HepG2 (cell line): ENCODE measurements around the gene ALOXE3. TPM values are rescaled to one million over a fixed set of nuclear protein-coding genes. Genes with fewer than 3 reads are reported as not detected.

Source experiments
- ATAC-seq: fragments of 200-7000 bp; cut with Tn5 transposase; 3 replicates; pipeline ENCODE4 v1.9.1; 2020; ENCODE audit warnings: mild to moderate bottlenecking, moderate library complexity
- BruUV-seq: library from RNA; stranded (reverse); fragments of 400-500 nt; replicated peaks from 2 replicates; lab custom pipeline; 2021; lab: Mats Ljungman, UMichigan
- CTCF ChIA-PET: fragments of 300-600 bp; formaldehyde crosslinking; extraction: SDS; loops from one replicate; lab custom pipeline; 2021; ENCODE audit warnings: low total read pairs, inconsistent platforms, low intra/inter-chr PET ratio; lab: Yijun Ruan, JAX
- POLR2A ChIA-PET: fragments of 350-600 bp; sonication (Branson Sonifier 250); formaldehyde crosslinking; loops from one replicate; lab custom pipeline; 2020; ENCODE audit warnings: antibody characterized with exemption, inconsistent platforms; lab: Yijun Ruan, JAX
- DNase-seq: peaks from one replicate; pipeline ENCODE4 v3.0.0-alpha.2; 2015; ENCODE audit warnings: low spot score
- FAIRE-seq: peaks from 3 replicates; lab custom pipeline; 2011; peaks lifted over from hg19 to GRCh38; lab: Jason Lieb, UNC
- H2AFZ ChIP-seq: one replicate; pipeline ENCODE4 v1.6.1; 2011; ENCODE audit warnings: low read length, inconsistent platforms
- H3K27ac ChIP-seq: fragments of 300-600 bp; 3 replicates; pipeline ENCODE4 v1.8.0; 2011; ENCODE audit warnings: mixed run types, mild to moderate bottlenecking, mixed read lengths, low read length, inconsistent platforms; ENCODE audit not compliant: insufficient read depth; ENCODE audit errors: extremely low read length
- H3K27me3 ChIP-seq, 2 experiments: fragments of 200-600 bp in 1 of 2; 2 replicates in 1 of 2; 3 replicates in 1 of 2; pipeline versions ENCODE4 v1.6.0 to v1.8.0; 2011; ENCODE audit warnings: low read length in 2 of 2, mild to moderate bottlenecking in 2 of 2, moderate library complexity in 2 of 2, inconsistent platforms in 1 of 2; ENCODE audit not compliant: insufficient read depth in 2 of 2, control insufficient read depth in 1 of 2
- H3K36me3 ChIP-seq, 2 experiments: fragments of 200-600 bp in 1 of 2; replicated peaks in 1 of 2; 2 replicates in 1 of 2; 3 replicates in 1 of 2; pipeline versions ENCODE4 v1.5.1 to v1.8.0; 2011; ENCODE audit warnings: low read length in 2 of 2, inconsistent platforms in 1 of 2; ENCODE audit not compliant: insufficient read depth in 2 of 2, control insufficient read depth in 1 of 2
- H3K4me1 ChIP-seq: 2 replicates; pipeline ENCODE4 v1.5.1; 2012; ENCODE audit warnings: low read length, inconsistent platforms; ENCODE audit not compliant: insufficient read depth
- H3K4me2 ChIP-seq: 2 replicates; pipeline ENCODE4 v1.6.0; 2011; ENCODE audit warnings: low read depth, low read length, inconsistent platforms
- H3K4me3 ChIP-seq, 3 experiments: fragments of 200-600 bp in 1 of 3; sonication (generic), shearing (Covaris generic) in 1 of 3; replicated peaks in 1 of 3; 2 replicates each; pipeline ENCODE4 v1.5.1; 2011 to 2016; ENCODE audit warnings: low read length in 3 of 3, inconsistent platforms in 2 of 3, low read depth in 2 of 3, mild to moderate bottlenecking in 2 of 3, control low read depth in 1 of 3, mixed read lengths in 1 of 3; ENCODE audit not compliant: insufficient read depth in 1 of 3
- H3K79me2 ChIP-seq: one replicate; pipeline ENCODE4 v1.6.1; 2011; ENCODE audit warnings: low read length, inconsistent platforms; ENCODE audit not compliant: insufficient read depth
- H3K9ac ChIP-seq: 2 replicates; pipeline ENCODE4 v1.6.0; 2011; ENCODE audit warnings: mild to moderate bottlenecking, low read depth, low read length, inconsistent platforms; ENCODE audit not compliant: insufficient read depth
- H3K9me3 ChIP-seq: 2 replicates; pipeline ENCODE4 v1.5.1; 2012; ENCODE audit warnings: mild to moderate bottlenecking, low read length
- H4K20me1 ChIP-seq: 2 replicates; pipeline ENCODE4 v1.6.0; 2011; ENCODE audit warnings: inconsistent platforms, mild to moderate bottlenecking, low read length, moderate library complexity; ENCODE audit not compliant: insufficient read depth
- KLF16 ChIP-seq, 2 experiments: sonication (generic) in 1 of 2; formaldehyde crosslinking in 1 of 2; IDR thresholded peaks; 2 replicates each; pipeline versions ENCODE4 v1.6.1 to v1.8.0; 2016 to 2023; ENCODE audit warnings: missing genetic modification reagents in 2 of 2, missing compliant biosample characterization in 1 of 2
- ZFX ChIP-seq: sonication (generic); formaldehyde crosslinking; IDR thresholded peaks from 2 replicates; pipeline ENCODE4 v1.4.0; 2020; ENCODE audit warnings: mild to moderate bottlenecking, low read depth, missing genetic modification reagents, moderate library complexity
- ZNF160 ChIP-seq: sonication (generic); formaldehyde crosslinking; IDR thresholded peaks from 2 replicates; pipeline ENCODE4 v1.8.0; 2022; ENCODE audit warnings: mild to moderate bottlenecking, inconsistent platforms, missing genetic modification reagents
- ZNF207 ChIP-seq: fragments of 450-650 bp; IDR thresholded peaks from 2 replicates; pipeline ENCODE4 v1.6.1; 2016; ENCODE audit warnings: antibody characterized with exemption, borderline replicate concordance
- ZNF660 ChIP-seq: sonication (generic); formaldehyde crosslinking; IDR thresholded peaks from 2 replicates; pipeline ENCODE4 v1.5.1; 2020; ENCODE audit warnings: mild to moderate bottlenecking, low read depth, missing genetic modification reagents, borderline replicate concordance
- ZNF672 ChIP-seq: sonication (generic); formaldehyde crosslinking; IDR thresholded peaks from 2 replicates; pipeline ENCODE4 v1.8.1; 2022; ENCODE audit warnings: missing genetic modification reagents
- WGBS: methylation state at CpG from one replicate; pipeline ENCODE4 v1.1.6; 2017; ENCODE audit warnings: low lambda C conversion rate; 5-methylcytosine and 5-hydroxymethylcytosine counted together
- in situ Hi-C: cut with HindIII; loops from 2 replicates; pipeline ENCODE4 v1.10.0; 2017; ENCODE audit warnings: low pct_unique_long_range_greater_than_20kb; ENCODE audit not compliant: extremely low pct_ligation_motif_present
- intact Hi-C: fragments of 100-400 bp; cut with micrococcal nuclease; formaldehyde crosslinking; loops from one replicate; pipeline ENCODE4 v1.10.0; 2022; ENCODE audit not compliant: unreplicated experiment
- polyA plus RNA-seq, 8 experiments: library from polyadenylated mRNA; depleted of rRNA in 3 of 8; stranded (reverse) in 7 of 8; unstranded in 1 of 8; fragments of >200 nt; fragmentation: Illumina TruSeq in 4 of 8; extraction: Trizol in 4 of 8; gene quantifications; 2 replicates each; pipeline versions ENCODE4 v1.2.1 to v1.2.3, GENCODE V29; 2011 to 2016; ENCODE audit warnings: low read depth in 4 of 8, missing spikeins in 1 of 8, mixed read lengths in 1 of 8; ENCODE audit not compliant: insufficient read depth in 1 of 8
- total RNA-seq, 5 experiments: library from RNA; depleted of rRNA; stranded (reverse); fragments of >200 nt; fragmentation: Illumina TruSeq; extraction: Trizol; gene quantifications; 2 replicates each; pipeline ENCODE4 v1.2.3, GENCODE V29; 2016; ENCODE audit warnings: low read depth in 1 of 5
- TF ChIP-seq, protein P1 (sequence below): sonication (generic); formaldehyde crosslinking; IDR thresholded peaks from 2 replicates; pipeline ENCODE4 v1.4.0; 2020; ENCODE audit warnings: mild to moderate bottlenecking, missing genetic modification reagents, borderline replicate concordance
- TF ChIP-seq, protein P2 (sequence below): sonication (generic); formaldehyde crosslinking; IDR thresholded peaks from 2 replicates; pipeline ENCODE4 v1.8.1; 2023; ENCODE audit warnings: mild to moderate bottlenecking, inconsistent platforms, moderate library complexity, missing genetic modification reagents, borderline replicate concordance

Gene ALOXE3
- total and polyA plus RNA-seq, 2 of the 13 experiments (the other 11 are each of a cell fraction or from before 2014, with no cell fraction given), result 0.07 TPM; not detected in 1

DNA sequence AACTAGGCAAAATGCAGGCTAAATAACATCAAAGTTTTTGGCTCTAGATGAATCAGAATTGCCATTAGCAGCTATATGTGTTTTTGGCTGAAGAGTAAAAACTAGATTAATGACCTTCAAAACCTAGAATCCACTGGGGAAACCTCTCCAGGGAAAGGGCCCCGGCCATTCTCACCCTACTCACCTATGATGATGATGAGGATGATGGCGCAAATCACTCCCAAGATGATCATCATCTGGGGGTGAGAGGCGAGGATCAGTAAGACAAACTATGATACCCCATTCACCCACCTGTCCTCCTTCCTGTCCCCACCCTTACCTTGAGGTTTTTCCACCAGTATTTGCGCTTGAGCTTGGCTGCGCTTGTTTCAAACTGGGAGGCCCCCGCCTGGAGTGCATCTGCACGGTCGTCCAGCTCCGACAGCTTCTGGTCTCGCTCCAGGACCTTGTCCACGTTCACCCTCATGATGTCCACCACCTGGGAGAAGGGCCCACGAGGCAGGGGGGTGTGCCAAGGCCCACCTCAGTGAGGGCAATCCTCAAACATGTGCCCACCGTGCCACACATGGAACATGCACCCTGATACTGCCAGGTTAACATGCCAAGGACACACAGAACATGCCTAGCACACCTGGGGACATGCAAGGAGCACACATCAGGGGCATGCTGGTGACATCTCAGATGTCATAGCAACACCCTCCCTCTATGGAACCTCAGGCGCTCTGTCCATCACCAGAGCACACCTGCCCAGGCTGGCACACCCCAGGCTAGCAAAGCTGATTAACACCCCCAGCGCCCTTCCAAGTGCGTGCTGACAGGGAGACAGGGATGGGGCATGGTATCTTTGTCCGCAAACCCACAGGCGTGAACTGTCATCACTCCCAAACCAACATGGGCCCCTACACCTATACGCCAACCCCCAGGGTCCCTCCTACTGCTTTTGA, 43.2 kb upstream of the ALOXE3 start (continued):
- TF ChIP-seq, protein P1, sequence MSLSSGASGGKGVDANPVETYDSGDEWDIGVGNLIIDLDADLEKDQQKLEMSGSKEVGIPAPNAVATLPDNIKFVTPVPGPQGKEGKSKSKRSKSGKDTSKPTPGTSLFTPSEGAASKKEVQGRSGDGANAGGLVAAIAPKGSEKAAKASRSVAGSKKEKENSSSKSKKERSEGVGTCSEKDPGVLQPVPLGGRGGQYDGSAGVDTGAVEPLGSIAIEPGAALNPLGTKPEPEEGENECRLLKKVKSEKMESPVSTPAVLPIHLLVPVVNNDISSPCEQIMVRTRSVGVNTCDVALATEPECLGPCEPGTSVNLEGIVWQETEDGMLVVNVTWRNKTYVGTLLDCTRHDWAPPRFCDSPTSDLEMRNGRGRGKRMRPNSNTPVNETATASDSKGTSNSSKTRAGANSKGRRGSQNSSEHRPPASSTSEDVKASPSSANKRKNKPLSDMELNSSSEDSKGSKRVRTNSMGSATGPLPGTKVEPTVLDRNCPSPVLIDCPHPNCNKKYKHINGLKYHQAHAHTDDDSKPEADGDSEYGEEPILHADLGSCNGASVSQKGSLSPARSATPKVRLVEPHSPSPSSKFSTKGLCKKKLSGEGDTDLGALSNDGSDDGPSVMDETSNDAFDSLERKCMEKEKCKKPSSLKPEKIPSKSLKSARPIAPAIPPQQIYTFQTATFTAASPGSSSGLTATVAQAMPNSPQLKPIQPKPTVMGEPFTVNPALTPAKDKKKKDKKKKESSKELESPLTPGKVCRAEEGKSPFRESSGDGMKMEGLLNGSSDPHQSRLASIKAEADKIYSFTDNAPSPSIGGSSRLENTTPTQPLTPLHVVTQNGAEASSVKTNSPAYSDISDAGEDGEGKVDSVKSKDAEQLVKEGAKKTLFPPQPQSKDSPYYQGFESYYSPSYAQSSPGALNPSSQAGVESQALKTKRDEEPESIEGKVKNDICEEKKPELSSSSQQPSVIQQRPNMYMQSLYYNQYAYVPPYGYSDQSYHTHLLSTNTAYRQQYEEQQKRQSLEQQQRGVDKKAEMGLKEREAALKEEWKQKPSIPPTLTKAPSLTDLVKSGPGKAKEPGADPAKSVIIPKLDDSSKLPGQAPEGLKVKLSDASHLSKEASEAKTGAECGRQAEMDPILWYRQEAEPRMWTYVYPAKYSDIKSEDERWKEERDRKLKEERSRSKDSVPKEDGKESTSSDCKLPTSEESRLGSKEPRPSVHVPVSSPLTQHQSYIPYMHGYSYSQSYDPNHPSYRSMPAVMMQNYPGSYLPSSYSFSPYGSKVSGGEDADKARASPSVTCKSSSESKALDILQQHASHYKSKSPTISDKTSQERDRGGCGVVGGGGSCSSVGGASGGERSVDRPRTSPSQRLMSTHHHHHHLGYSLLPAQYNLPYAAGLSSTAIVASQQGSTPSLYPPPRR (CRISPR knock-in tag), result 0 out of 2 replicates have a peak, but pooled peaks have one; percentile 14

DNA sequence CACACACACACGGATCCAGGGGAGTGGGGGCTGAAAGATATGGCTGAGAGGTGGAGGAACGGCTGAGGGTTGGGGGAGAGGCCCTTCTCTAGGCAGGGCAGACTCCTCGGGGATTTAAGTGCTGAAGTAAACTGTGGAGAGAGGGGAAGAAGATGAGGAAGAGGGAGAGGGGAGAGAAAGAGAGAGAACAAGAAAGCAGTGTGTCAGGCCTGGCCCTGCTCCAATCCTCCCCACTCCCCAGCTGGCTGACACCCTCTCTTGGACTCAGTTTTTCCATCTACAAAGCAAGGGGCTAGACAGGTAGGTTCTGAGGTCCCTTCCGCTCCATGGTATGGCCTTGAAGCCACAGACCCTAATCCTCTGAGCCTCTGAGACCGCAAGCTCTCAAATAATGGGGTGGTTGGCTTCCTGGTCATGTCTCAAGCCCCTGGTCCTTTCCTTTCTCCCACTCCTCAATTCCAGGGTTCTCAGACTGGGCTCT, 42.5 kb upstream of the ALOXE3 start:
- H3K4me1 ChIP-seq, result peaks cover 55% of the 10 kb centered on the region
- 86% methylated on average over 5 of the region's 5 CpGs for WGBS
- peak overlapping the region; percentile 30 for H3K27ac ChIP-seq
- ChIA-PET CTCF (interaction anchor here (1.9 kb wide), 1 partner anchor 22 kb away, joined by 5 read pairs; no protein-coding TSS in a partner anchor), POLR2A (interaction anchor here (2.0 kb wide), 1 partner anchor 12 kb away, joined by 11 read pairs; no protein-coding TSS in a partner anchor)
- BruUV-seq, result no TSS peak
- no peaks in the 10 kb centered on the region for H3K9me3 ChIP-seq
- peak overlapping the region; percentile 39; the same call in 1 of the 2 replicates for H3K9ac ChIP-seq
- in situ Hi-C loops (no loop called here), intact Hi-C loops (no loop called here)
- FAIRE-seq (no peak), ATAC-seq (no peak), DNase-seq (no peak)
- H3K79me2 ChIP-seq, result peaks cover 18% of the 10 kb centered on the region
- H3K4me3 ChIP-seq, result no peak overlapping the region
- H4K20me1 ChIP-seq, result no peaks in the 10 kb centered on the region
- H2AFZ ChIP-seq, result no peak overlapping the region
- no peaks in the 10 kb centered on the region; a peak in 1 of 5 replicates for H3K27me3 ChIP-seq
- peaks cover 1 to 7% of the 10 kb centered on the region in 2 experiments; a peak in 3 of 5 replicates for H3K36me3 ChIP-seq
- H3K4me2 ChIP-seq, result peak overlapping the region; percentile 100; the same call in 1 of the 2 replicates
- TF ChIP-seq KLF16 (CRISPR knock-in tag; IDR thresholded peaks at IDR 0.05), result no peak
- no peak for TF ChIP-seq ZNF160 (CRISPR knock-in tag)
- TF ChIP-seq ZNF207, result no peak
- no peak for TF ChIP-seq ZNF672 (CRISPR knock-in tag)
- TF ChIP-seq, protein P2, sequence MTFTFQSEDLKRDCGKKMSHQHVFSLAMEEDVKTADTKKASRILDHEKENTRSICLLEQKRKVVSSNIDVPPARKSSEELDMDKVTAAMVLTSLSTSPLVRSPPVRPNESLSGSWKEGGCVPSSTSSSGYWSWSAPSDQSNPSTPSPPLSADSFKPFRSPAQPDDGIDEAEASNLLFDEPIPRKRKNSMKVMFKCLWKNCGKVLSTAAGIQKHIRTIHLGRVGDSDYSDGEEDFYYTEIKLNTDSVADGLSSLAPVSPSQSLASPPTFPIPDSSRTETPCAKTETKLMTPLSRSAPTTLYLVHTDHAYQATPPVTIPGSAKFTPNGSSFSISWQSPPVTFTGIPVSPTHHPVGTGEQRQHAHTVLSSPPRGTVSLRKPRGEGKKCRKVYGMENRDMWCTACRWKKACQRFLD (CRISPR knock-in tag), result no peak
- no peak for TF ChIP-seq ZFX (CRISPR knock-in tag)
- TF ChIP-seq ZNF660 (CRISPR knock-in tag), result no peak
